ENCODE measurements around the gene MRPL1.
A peak's percentile ranks its signal among the peaks of the same experiment; 100 is the strongest.

Gene MRPL1

GRCh38 chr4:77994194-77994721 lies 131.6 kb downstream of the MRPL1 start:
- Mint-ChIP-seq H3K27ac (no peak overlapping the region), H3K9me3 (no peaks in the 10 kb centered on the region), H3K4me1 (peaks cover 2 to 9% of the 10 kb centered on the region in 2 donors), H3K4me3 (no peak overlapping the region), H3K27me3 (peaks cover 0 to 10% of the 10 kb centered on the region in 2 donors), H3K36me3 (no peaks in the 10 kb centered on the region)
- ATAC-seq (replicated peaks) (peak; percentile 75 to 87), DNase-seq (peak; percentile 3)

DNA sequence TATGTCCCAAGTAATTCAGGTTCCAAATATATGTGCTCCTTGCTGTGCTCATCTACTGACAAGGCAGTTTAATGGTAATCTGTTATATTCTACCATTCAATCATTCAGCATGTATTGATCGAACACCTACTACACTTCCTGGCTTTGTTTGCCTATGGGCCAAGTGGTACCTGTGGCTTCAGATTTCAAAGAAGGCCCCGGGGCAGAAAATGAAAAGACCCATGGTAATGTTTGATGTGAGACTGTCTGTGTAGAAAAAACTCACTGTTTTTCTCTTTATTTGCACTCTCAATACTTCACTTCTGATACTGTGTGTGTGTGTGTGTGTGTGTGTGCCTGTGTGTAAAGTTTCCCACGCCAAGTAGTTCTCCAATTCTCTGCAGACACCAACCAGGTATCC lies 133.4 kb downstream of the MRPL1 start:
- H3K4me1 Mint-ChIP-seq = peaks cover 2 to 9% of the 10 kb centered on the region in 2 donors
- no peak for DNase-seq
- ATAC-seq (replicated peaks) = no peak
- no peak overlapping the region for H3K4me3 Mint-ChIP-seq
- no peaks in the 10 kb centered on the region for H3K36me3 Mint-ChIP-seq
- H3K27me3 Mint-ChIP-seq = peaks cover 1 to 8% of the 10 kb centered on the region in 2 donors
- no peak overlapping the region for H3K27ac Mint-ChIP-seq
- no peaks in the 10 kb centered on the region for H3K9me3 Mint-ChIP-seq

DNA sequence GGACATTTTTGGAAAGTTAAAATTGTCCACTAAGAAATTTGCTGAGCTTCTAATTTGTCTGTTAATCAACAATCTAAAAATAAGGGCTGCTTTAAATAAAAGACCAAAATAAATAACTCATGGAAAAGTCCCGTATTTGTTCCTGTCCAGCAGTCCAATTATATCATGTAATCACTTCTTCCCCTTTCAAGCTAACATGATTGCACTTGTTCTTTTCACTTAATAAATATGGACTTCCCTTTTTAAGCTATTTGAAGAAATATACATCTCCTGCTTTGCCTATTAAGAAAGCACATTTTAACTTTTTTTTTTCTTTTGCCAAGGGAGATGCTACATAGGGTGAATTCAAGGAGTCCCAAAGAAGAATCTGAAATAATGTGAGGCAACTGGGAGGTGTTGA lies 138.9 kb downstream of the MRPL1 start:
- Mint-ChIP-seq H3K27ac (no peak overlapping the region), H3K27me3 (peaks cover 13 to 20% of the 10 kb centered on the region in 2 donors), H3K4me1 (no peaks in the 10 kb centered on the region), H3K9me3 (no peaks in the 10 kb centered on the region), H3K36me3 (no peaks in the 10 kb centered on the region), H3K4me3 (no peak overlapping the region)
- no peak for ATAC-seq (replicated peaks)
- no peak for DNase-seq

GRCh38 chr4:78002260-78002659 lies 139.6 kb downstream of the MRPL1 start:
- no peaks in the 10 kb centered on the region for H3K4me1 Mint-ChIP-seq
- no peaks in the 10 kb centered on the region for H3K36me3 Mint-ChIP-seq
- no peaks in the 10 kb centered on the region for H3K9me3 Mint-ChIP-seq
- DNase-seq (no peak), ATAC-seq (replicated peaks) (no peak)
- H3K27ac Mint-ChIP-seq = no peak overlapping the region
- peaks cover 13 to 20% of the 10 kb centered on the region in 2 donors for H3K27me3 Mint-ChIP-seq
- H3K4me3 Mint-ChIP-seq = no peak overlapping the region

All from stimulated activated naive B cell treated with anti-CD40 and anti-IgM and Interleukin-4, amounts not matched to agents 10 μg/mL and 1 μg/mL and 100 μg/mL, for 72 hours (primary cell).